ENCODE results near the gene UQCC2.

Gene UQCC2

GRCh38 chr6:33711140-33712129 lies at the start of gene UQCC2:
TSS of gene UQCC2 (minus strand) at chr6:33711700. CDS start at chr6:33711686, 14 bp downstream.
- FAIRE-seq: peak; percentile 58

GRCh38 chr6:33759887-33760629 lies 48.6 kb upstream of the UQCC2 start:
- FAIRE-seq (no peak), DNase-seq (ENCODE audit: low spot score) (no peak)

More at GRCh38 chr6:33711140-33712129, at the start of gene UQCC2:
- DNase-seq (ENCODE audit: low spot score): peak; percentile 89

- FAIRE-seq (no peak), DNase-seq (ENCODE audit: low spot score) (no peak)
Measured at GRCh38 chr6:33758815-33759216, 47.3 kb upstream of the UQCC2 start.

- no peak for DNase-seq (ENCODE audit: low spot score)
- no peak for FAIRE-seq
Measured at GRCh38 chr6:33757906-33758305, 46.4 kb upstream of the UQCC2 start.

GRCh38 chr6:33757113-33757512 lies 45.6 kb upstream of the UQCC2 start:
- no peak for FAIRE-seq
- DNase-seq (ENCODE audit: low spot score): no peak

- DNase-seq (ENCODE audit: low spot score): no peak
- no peak for FAIRE-seq
Measured at GRCh38 chr6:33756211-33756954, 44.9 kb upstream of the UQCC2 start.

- DNase-seq (ENCODE audit: low spot score) (peak; percentile 46), FAIRE-seq (peak; percentile 53)
Measured at GRCh38 chr6:33755070-33755869, 43.8 kb upstream of the UQCC2 start.

- DNase-seq (ENCODE audit: low spot score): no peak
Measured at GRCh38 chr6:33754222-33754621, 42.7 kb upstream of the UQCC2 start.

GRCh38 chr6:33752646-33753015 lies 41.1 kb upstream of the UQCC2 start:
- no peak for DNase-seq (ENCODE audit: low spot score)
- FAIRE-seq: no peak

More at GRCh38 chr6:33754222-33754621, 42.7 kb upstream of the UQCC2 start:
- FAIRE-seq: no peak

- FAIRE-seq (no peak), DNase-seq (ENCODE audit: low spot score) (no peak)
Measured at GRCh38 chr6:33751771-33752645, 40.5 kb upstream of the UQCC2 start.

- FAIRE-seq: no peak
- DNase-seq (ENCODE audit: low spot score): no peak
Measured at GRCh38 chr6:33750244-33750991, 38.9 kb upstream of the UQCC2 start.

GRCh38 chr6:33749401-33749800 lies 37.9 kb upstream of the UQCC2 start:
- no peak for DNase-seq (ENCODE audit: low spot score)
- no peak for FAIRE-seq

- FAIRE-seq: no peak
Measured at GRCh38 chr6:33748841-33749240, 37.3 kb upstream of the UQCC2 start.

GRCh38 chr6:33747823-33748222 lies 36.3 kb upstream of the UQCC2 start:
- FAIRE-seq: no peak
- DNase-seq (ENCODE audit: low spot score): no peak

More at GRCh38 chr6:33748841-33749240, 37.3 kb upstream of the UQCC2 start:
- DNase-seq (ENCODE audit: low spot score): no peak

GRCh38 chr6:33746651-33747100 lies 35.2 kb upstream of the UQCC2 start, which contains the start of gene IP6K3:
TSS of gene IP6K3 (minus strand) at chr6:33746905. CDS start at chr6:33735476, 11,429 bp downstream.
- no peak for DNase-seq (ENCODE audit: low spot score)
- FAIRE-seq: no peak

- DNase-seq (ENCODE audit: low spot score) (no peak), FAIRE-seq (no peak)
Measured at GRCh38 chr6:33746036-33746600, 34.6 kb upstream of the UQCC2 start.

- DNase-seq (ENCODE audit: low spot score) (peak; percentile 18), FAIRE-seq (no peak)
Measured at GRCh38 chr6:33745548-33745947, 34.0 kb upstream of the UQCC2 start.

- no peak for FAIRE-seq
- no peak for DNase-seq (ENCODE audit: low spot score)
Measured at GRCh38 chr6:33744895-33745546, 33.5 kb upstream of the UQCC2 start.

Measured in RCC 7860 (cell line).